OCI-LY7 (cell line): ENCODE results near the gene WFS1.

Experiments
- EZH2phosphoT487 ChIP-seq: fragments of 200-600 bp; sonication (generic); IDR thresholded peaks from 2 replicates; pipeline ENCODE4 v1.6.1; 2018; ENCODE audit warnings: low read depth, borderline replicate concordance, mild to moderate bottlenecking, mixed run types, antibody characterized with exemption, low read length, moderate library complexity, mixed read lengths
- TF ChIP-seq, protein P1 (sequence below): fragments of 200-600 bp; sonication (generic); conservative IDR thresholded peaks from 2 replicates; pipeline ENCODE4 v1.5.1; 2014; ENCODE audit warnings: mild to moderate bottlenecking, antibody characterized with exemption, low read length, moderate library complexity, mixed read lengths

DNA sequence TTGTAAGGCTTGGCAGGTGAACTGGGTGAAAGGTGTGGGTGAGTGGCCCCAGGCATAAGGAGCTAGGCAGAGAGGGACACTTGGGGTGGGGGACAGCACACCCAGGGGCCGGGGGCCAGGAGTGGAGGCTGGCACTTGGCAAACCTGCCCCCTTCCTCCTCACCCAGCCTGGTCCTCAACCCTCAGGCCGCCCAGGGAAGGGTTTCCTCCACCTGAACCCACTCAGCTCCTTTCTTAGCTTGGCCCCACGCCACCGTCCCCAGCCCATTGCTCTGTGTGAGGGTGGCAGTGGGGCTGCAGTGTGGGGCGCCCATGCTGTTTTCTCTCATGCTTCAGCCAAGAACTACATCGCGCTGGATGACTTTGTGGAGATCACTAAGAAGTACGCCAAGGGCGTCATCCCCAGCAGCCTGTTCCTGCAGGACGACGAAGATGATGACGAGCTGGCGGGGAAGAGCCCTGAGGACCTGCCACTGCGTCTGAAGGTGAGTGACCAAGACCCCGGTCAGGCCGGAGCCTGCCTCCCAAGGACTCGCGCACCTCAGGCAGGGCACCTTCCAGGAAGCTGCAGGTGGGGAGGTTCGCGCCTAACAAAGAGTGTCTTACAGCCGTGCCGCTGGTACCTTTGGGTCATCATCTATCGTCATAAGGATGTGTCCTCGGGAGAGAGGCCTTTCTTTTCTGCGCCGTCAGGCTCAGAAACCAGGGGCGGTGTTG is 25.2 kb downstream of the WFS1 start:
- TF ChIP-seq, protein P1, sequence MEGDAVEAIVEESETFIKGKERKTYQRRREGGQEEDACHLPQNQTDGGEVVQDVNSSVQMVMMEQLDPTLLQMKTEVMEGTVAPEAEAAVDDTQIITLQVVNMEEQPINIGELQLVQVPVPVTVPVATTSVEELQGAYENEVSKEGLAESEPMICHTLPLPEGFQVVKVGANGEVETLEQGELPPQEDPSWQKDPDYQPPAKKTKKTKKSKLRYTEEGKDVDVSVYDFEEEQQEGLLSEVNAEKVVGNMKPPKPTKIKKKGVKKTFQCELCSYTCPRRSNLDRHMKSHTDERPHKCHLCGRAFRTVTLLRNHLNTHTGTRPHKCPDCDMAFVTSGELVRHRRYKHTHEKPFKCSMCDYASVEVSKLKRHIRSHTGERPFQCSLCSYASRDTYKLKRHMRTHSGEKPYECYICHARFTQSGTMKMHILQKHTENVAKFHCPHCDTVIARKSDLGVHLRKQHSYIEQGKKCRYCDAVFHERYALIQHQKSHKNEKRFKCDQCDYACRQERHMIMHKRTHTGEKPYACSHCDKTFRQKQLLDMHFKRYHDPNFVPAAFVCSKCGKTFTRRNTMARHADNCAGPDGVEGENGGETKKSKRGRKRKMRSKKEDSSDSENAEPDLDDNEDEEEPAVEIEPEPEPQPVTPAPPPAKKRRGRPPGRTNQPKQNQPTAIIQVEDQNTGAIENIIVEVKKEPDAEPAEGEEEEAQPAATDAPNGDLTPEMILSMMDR: no peak
- TF ChIP-seq EZH2phosphoT487: no peak
